IPS-18c (cell line): ENCODE measurements around the gene LRRTM1.

Experiments
- H3K4me3 ChIP-seq: 2 replicates; pipeline ENCODE4 v1.7.0; 2013; ENCODE audit warnings: low read depth, mild to moderate bottlenecking, low read length, moderate library complexity; ENCODE audit not compliant: insufficient read depth
- H3K9me3 ChIP-seq: one replicate; pipeline ENCODE4 v1.6.1; 2013; ENCODE audit warnings: mild to moderate bottlenecking, low read length, moderate library complexity; ENCODE audit not compliant: control insufficient read depth, insufficient read depth

LRRTM1 gene

DNA sequence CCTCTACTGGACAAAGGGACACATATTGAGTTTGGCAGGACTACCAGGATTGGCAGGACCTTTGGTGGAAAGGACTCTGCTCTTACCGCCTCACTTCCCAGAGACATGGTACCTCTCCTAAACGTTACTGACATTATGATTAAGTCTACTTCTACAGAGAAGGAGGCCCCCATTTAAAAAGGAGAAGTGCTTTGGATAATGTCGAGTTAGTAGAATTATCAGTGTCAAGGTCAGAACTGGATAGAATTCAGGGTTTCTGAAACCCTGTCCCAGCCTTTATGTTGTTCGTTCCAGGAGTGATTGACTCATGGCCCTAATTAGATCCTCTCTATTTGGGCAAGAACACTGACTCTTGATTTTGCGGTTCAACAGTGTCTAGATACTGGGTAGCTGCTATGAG lies 45.8 kb downstream of the LRRTM1 start:
- Histone ChIP-seq H3K4me3 (no peak overlapping the region), H3K9me3 (no peaks in the 10 kb centered on the region)

DNA sequence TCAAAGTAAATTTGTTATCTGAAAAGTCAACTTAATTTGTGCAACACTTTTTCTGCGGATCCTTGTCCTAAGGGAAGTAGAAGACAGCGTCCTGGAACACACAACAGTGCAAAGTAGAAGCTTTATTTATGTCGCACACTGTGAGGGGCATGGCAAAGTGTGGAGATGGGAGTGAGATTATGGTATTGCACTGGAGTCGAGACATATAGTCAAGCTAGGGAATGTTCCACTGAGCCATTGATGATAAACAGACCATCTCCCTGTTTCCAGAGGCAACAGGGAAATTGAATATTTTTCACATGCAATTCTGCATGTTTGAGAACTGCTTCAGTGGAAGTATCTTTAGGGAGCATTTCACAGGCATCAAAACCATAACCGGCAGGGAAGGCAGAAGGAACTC lies 46.2 kb downstream of the LRRTM1 start:
- H3K4me3 ChIP-seq = no peak overlapping the region
- H3K9me3 ChIP-seq = no peaks in the 10 kb centered on the region

DNA sequence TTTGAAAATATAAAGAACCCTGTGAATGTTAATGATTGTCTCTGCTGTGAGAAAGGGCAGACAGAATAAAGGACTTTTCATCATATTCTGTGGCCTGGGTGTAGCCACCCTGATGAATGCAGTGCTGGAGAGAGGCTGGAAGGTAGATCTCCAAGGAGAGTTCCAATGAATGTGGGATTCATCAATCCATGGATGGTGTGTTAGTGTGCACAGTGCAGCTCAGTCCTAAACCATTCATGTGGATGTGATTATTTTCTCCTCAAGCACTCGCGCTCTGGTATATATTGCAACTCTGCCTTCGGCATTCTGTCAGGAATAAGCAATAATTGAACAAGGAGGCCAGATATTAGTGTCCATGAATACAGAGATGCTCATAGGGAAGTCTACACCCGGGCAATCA lies 47.1 kb downstream of the LRRTM1 start:
- no peak overlapping the region for H3K4me3 ChIP-seq
- no peaks in the 10 kb centered on the region for H3K9me3 ChIP-seq

DNA sequence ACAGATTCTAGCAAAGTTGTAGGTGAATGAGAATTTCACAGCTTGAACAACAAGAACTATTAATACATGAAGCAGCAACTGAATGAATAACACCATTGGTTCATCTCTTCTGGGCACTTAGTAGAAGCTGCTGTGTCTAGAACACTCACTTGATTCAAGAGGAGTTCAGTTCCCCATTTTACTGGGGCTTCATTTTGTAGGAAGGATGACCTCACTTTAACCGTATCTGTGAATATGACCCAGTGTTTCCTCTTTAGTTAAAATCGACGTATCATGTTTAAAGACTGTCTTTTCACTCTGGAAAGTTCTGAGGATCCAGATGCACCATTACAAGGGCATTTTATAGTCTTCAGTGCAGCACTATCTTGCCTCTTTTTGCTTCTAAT lies 47.8 kb downstream of the LRRTM1 start:
- Histone ChIP-seq H3K4me3 (no peak overlapping the region), H3K9me3 (no peaks in the 10 kb centered on the region)

DNA sequence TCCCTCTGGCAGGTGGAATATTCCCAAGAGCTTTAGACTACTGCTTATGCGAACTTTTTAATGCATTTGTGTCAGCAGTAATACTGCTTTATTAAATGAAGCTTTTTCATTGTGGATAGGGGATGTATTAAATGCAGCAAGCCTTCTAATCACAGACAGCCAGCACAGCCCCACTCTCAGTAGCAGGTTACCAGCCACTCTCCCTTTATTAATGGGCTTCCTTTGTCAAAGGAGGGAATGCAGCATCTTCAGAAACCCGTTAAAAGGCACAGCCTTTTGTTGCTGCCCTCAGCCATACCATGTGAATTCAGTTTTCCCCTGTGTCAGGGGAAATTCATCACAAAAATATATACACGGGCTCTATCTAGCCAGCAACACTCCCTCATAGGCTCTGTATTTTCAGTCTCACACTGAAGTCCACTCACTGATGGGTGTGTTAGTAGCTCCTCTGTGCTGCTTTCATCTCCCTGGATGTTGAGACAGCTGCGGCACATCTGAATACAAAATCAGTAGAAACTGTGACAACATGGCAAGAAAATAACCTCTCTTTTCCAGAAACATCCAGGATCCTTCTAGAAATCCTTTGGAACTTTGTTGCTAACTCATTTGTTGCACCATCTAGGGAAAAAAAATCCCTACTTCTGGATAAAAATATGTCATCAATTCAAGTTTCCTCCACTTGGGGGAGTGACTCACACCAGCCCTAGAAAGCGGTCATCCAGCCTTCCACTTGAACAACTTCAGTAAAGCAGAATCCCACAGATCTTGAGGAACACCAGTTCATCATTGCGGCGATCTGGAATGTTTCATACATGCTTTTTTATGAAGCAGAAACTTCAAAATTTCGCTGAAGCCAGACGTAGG lies 48.4 kb downstream of the LRRTM1 start:
- H3K9me3 ChIP-seq = no peaks in the 10 kb centered on the region
- no peak overlapping the region for H3K4me3 ChIP-seq

DNA sequence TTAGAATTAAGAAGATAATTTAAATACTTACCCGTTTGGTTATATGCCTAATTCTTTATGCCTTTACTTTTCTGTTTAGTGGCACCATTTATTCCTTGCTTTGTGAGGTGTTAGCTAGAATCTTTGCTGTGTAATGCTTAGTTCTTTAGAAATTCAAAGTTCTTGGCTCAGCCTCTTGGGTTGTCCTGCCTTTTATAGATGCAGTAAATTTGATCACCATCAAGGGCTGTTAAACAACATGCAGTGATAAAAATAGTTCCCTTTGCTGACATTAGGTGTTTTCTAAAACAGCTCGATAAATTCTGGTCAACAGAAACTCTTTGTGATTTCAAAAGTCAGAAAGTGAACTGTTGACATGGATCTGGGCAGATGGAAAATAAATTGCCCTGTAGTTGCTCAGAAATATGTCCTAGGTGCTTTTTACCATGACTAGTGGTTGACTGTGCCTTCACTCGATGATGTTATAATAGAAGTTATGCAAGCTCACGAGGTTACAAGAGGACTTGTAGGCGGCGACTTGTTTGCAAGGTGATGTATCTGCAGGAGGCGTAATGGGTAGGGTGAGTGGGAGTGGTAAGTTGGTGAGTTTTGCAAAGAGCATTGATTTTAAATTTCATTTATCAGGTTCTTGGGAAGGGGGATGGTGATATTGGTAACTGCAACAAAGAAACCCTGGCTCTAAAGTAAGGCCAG lies 52.1 kb downstream of the LRRTM1 start:
- H3K4me3 ChIP-seq = no peak overlapping the region
- H3K9me3 ChIP-seq = no peaks in the 10 kb centered on the region
